Measurements from ENCODE around the gene SLC25A25. TPM values are rescaled to one million over a fixed set of nuclear protein-coding genes. Genes with fewer than 3 reads are reported as not detected.
"Not testable (repeated sequence)": the region's sequence is repeated elsewhere in the genome, so short reads cannot be mapped to it uniquely, and the experiment has no call there.

SLC25A25 gene
- polyA plus RNA-seq, 4 donors: 13.6 to 15.0 (median 14.4) TPM

- not testable (repeated sequence) for DNase-seq (ENCODE audit: low read depth in 4 of 4, low spot score in 3 of 4)
Measured at GRCh38 chr9:128071475-128071874, 3.4 kb downstream of the SLC25A25 start.

GRCh38 chr9:128072144-128073021, 4.4 kb downstream of the SLC25A25 start:
- no peak for DNase-seq (ENCODE audit: low read depth in 4 of 4, low spot score in 3 of 4)

GRCh38 chr9:128073253-128073886, 5.3 kb downstream of the SLC25A25 start:
- no peak for DNase-seq (ENCODE audit: low read depth in 4 of 4, low spot score in 3 of 4)

DNA sequence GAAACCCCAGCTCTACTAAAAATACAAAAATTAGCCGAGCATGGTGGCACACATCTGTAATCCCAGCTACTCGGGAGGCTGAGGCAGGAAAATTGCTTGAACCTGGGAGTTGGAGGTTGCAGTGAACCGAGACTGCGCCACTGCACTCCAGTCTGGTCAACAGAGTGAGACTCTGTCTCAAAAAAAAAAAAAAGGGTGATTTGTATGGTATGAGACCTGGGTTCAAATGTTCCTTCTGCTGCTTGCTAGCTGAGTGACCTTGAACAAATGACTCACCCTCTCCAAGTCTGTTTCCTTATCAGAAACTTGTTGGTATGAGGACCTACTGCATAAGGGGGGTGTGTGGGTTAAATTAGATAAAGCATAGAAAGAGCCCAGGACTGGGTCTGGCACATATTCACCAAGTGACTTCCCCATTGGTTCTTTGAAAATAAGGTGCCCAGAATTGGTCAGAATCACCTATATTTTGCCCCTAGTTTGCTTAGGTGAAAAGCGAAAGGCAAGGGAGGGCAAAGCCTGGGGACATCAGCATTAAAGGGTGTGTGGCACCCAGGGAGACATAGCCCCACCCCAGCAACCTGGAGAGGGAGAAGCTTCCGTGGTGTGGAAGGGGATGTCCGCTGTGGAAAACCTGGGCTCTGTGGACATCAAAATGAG, 9.9 kb downstream of the SLC25A25 start:
- DNase-seq (ENCODE audit: low read depth in 4 of 4, low spot score in 3 of 4): no peak

GRCh38 chr9:128078504-128079434, 10.7 kb downstream of the SLC25A25 start:
- DNase-seq (ENCODE audit: low read depth in 4 of 4, low spot score in 3 of 4): no peak

DNA sequence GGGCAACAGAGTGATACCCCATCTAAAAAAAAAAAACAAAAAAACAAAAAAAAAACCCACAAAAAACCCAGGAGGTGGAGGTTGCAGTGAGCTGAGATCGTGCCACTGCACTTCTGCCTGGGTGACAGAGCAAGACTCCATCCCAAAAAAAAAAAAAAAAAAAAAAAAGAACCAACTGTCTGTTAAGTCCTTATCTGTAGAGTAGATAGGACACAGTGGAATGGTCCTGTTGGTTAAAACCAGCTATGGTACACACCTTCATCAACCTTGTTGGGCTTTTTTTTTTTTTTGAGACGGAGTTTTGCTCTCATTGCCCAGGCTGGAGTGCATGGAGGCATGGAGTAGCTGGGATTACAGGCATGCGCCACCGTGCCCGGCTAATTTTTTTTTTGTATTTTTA, 12.2 kb downstream of the SLC25A25 start:
- no peak for DNase-seq (ENCODE audit: low read depth in 4 of 4, low spot score in 3 of 4)

DNA sequence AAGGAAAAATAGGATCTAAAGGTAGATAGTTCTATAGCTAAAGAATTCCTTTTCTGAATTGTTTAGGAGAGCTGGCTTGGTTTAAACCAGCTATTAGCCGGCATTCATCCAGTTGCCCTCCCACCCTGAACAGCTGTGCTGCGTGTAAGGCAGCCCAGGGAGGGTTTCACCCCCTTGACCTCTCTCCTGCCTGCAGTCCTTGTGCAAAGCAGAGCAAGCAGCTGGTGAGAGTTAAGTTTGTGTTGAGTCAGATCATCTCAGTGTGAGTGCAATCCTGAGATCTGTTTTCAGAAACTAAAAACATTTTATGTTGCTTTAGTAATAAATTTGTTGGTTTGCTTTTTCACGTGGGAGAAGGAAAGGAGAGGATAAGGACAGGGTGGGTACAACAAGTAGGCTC, 13.0 kb downstream of the SLC25A25 start:
- DNase-seq (ENCODE audit: low read depth in 4 of 4, low spot score in 3 of 4): peak in 2 of 4 donors; percentile 74 to 77

DNA sequence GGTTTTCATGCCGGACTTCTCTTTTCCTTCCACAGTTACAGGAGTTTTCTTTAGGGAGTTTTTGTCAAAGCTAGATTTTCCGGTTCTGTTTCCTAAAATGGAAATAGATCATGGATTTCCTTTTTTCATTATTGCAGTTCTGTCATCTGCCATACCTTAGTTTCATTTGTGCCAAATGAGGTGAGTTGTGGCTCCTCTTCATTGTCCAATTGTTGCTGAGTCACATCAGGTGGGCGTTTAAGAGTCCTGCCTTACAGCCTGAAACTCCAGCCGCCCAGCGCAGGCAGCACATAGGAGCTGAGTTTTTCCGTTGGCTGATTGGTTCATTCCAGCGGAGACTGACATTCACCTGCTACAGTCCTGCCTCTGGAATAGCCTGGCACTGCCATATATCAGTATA, 14.1 kb downstream of the SLC25A25 start:
- no peak for DNase-seq (ENCODE audit: low read depth in 4 of 4, low spot score in 3 of 4)

- no peak for DNase-seq (ENCODE audit: low read depth in 4 of 4, low spot score in 3 of 4)
Measured at GRCh38 chr9:128084746-128085145, 16.7 kb downstream of the SLC25A25 start.

DNA sequence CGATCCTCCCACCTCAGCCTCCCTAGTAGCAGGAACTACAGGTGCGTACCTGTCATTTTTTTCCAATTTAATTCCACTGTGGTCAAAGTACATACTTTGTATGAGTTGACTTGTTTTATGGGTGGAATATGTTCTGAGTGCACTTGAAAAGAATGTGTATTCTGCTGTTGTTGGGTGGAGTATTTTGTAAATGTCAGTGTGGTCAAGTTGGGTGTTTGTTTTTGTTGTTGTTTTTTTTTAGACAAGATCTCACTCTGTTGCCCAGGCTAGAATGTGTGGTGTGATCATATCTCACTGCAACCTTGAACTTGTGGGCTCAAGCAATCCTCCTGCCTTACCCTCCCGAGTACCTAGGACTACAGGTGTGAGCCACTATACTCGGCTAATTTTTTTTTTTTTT, 17.9 kb downstream of the SLC25A25 start:
- no peak for DNase-seq (ENCODE audit: low read depth in 4 of 4, low spot score in 3 of 4)

DNA sequence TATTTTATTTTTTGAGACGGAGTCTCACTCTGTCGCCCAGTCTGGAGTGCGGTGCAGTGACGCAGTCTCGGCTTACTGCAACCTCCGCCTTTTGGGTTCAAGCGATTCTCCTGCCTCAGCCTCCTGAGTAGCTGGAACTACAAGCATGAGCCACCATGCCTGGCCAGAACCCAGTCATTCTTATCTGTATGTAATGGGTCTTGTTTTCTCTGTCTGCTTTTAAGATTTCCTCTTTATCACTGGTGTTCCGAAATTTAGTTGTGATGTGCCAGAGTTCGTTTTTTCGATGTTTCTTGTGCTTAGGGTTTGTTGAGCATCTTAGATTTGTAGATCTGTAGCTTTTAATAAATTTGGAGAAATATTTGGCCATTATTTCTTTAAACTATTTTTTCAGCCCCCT, 19.2 kb downstream of the SLC25A25 start:
- DNase-seq (ENCODE audit: low read depth in 4 of 4, low spot score in 3 of 4): no peak

- DNase-seq (ENCODE audit: low read depth in 4 of 4, low spot score in 3 of 4): no peak
Measured at GRCh38 chr9:128088253-128088945, 20.4 kb downstream of the SLC25A25 start.

GRCh38 chr9:128089299-128089698, 21.3 kb downstream of the SLC25A25 start:
- DNase-seq (ENCODE audit: low read depth in 4 of 4, low spot score in 3 of 4): no peak

DNA sequence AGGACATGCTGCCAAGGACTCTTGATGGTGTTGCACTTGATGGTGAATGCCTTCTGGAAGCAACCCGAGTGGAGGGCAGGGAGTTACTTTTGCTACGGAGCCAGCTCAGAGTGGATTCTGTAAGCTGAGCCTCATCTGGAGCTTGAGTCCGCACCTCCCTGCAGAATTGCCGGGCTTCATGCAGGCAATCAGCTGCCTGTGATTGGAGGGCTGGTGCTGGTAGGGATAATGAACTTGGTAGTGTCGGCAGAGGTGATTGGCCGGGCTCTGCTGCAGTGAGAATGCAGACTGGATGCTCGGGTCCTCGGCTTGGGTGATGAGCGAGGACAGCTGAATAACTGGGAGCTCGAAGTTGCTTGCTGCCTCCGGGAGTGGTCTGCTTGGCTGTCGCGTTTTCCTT, 23.1 kb downstream of the SLC25A25 start:
- DNase-seq (ENCODE audit: low read depth in 4 of 4, low spot score in 3 of 4): peak in 1 of 4 donors; percentile 78

- no peak for DNase-seq (ENCODE audit: low read depth in 4 of 4, low spot score in 3 of 4)
Measured at GRCh38 chr9:128091571-128091970, 23.5 kb downstream of the SLC25A25 start.

GRCh38 chr9:128092199-128092977, 24.4 kb downstream of the SLC25A25 start:
- no peak for DNase-seq (ENCODE audit: low read depth in 4 of 4, low spot score in 3 of 4)

DNA sequence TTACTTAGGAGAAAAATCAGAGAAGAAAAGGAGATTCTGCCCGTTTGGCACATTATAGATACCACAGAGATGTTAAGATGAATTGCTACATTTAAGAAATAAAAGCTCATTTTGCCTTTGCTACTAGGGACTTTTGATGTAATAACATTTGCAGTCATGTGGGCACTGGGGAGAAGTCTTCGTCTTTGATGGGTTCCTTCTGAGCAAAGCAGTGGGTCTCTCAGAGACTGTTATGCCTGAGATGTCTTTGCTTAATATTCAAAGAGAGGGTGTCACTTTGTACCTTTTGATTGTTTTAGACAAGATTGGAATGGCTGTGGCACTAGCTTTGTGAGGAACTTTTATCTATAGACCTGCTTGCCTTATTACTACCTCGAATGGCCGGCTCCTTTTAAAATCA, 25.0 kb downstream of the SLC25A25 start:
- DNase-seq (ENCODE audit: low read depth in 4 of 4, low spot score in 3 of 4): no peak

- peak in 3 of 4 donors; percentile 77 to 87 (median 84) for DNase-seq (ENCODE audit: low read depth in 4 of 4, low spot score in 3 of 4)
Measured at GRCh38 chr9:128094166-128094949, 26.3 kb downstream of the SLC25A25 start.
